GM21619 (cell line): ENCODE data around the gene EAF2.
"Not testable (repeated sequence)": the region's sequence is repeated elsewhere in the genome, so short reads cannot be mapped to it uniquely, and the experiment has no call there.

Experiments
- ATAC-seq: cut with Tn5 transposase; IDR thresholded peaks from one replicate; pipeline ENCODE4 v1.9.1; 2021; ENCODE audit not compliant: unreplicated experiment

Gene EAF2

DNA sequence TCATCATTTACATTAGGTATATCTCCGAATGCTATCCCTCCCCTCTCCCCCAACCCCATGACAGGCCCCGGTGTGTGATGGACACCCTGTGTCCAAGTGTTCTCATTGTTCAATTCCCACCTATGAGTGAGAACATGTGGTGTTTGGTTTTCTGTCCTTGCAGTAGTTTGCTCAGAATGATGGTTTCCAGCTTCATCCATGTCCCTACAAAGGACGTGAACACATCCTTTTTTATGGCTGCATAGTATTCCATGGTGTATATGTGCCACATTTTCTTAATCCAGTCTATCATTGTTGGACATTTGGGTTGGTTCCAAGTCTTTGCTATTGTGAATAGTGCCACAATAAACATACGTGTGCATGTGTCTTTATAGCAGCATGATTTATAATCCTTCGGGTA, 22.8 kb downstream of the EAF2 start:
- ATAC-seq: not testable (repeated sequence)

DNA sequence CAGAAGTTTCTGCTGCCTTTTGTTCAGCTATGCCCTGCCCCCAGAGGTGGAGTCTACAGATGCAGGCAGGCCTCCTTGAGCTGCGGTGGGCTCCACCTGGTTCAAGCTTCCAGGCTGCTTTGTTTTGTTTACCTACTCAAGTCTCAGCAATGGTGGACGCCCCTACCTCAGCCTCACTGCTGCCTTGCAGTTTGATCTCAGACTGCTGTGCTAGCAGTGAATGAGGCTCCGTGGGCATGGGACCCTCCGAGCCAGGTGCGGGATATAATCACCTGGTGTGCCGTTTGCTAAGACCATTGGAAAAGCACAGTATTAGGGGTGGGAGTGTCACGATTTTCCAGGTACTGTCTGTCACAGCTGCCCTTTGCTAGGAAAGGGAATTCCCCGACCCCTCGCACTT, 28.2 kb downstream of the EAF2 start:
- not testable (repeated sequence) for ATAC-seq

DNA sequence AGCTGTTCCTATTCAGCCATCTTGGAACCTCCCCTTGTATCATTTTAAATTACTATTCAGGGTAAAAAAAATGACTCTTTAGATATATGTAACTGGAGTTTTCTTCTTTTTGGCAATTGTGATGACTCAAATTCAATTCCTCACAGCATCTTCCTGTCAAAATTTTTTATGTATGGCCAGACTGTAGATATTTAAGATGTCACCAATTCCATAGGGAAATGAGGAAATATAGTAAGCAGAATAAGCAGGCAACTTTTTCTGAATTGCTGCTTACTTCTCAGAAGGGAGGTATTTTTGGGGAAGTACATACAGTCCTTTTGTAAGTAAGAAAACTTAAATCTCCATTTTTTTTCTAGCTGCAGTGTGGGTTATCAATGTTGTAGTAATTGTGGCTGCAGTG, 28.8 kb downstream of the EAF2 start:
- ATAC-seq: no peak

DNA sequence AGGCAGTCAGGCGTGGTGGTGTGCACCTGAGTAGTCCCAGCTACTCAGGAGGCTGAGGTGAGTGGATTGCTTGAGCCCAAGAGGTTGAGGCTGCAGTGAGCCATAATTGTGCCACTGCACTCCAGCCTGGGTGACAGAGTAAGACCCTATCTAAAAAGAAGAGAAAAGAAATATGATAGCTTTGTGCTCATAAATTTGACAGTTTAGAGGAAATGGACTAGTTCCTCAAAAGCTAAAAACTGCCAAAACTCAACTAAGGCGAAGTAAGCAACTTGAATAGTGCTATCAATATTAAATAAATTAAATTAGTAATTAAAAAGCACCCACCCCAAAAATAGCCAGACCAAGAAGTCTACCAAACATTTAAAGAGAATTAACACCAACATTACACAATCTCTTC, 34.7 kb downstream of the EAF2 start:
- no peak for ATAC-seq

DNA sequence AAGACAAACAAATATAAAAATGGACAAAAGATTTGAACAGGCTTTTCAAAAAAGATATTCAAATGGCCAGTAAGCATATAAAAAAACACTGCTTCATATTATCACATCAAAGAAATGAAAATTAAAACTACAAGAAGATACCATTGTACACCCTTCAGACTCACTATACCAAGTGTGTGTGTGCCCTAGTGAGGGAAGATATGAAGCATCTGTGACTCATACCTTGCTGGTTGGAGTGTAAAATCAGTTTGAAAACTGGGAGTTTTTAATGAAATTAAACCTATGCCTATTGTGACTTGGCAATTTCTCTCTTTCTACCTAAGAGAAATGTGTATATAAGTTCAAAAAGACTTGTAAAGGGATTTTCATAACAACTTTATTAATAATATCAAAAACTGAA, 35.7 kb downstream of the EAF2 start:
- no peak for ATAC-seq

DNA sequence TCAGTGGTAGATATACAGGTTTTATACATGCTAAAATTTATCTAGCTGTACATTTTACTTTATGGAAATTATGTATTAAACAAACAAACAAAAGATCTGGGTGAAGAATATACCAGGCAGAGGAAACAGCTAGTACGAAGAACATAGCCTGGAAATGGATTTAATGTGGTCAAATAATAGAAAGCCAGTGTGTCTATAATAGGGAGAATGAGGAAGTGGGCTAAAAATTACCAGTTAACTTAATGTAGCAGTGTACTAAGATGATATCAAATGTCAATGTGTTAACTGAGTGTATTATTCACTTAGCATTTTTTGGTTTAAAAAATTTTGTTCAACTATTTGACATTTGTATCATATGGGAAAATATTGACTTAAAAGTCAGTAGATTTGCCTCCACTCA, 36.4 kb downstream of the EAF2 start:
- ATAC-seq: no peak

DNA sequence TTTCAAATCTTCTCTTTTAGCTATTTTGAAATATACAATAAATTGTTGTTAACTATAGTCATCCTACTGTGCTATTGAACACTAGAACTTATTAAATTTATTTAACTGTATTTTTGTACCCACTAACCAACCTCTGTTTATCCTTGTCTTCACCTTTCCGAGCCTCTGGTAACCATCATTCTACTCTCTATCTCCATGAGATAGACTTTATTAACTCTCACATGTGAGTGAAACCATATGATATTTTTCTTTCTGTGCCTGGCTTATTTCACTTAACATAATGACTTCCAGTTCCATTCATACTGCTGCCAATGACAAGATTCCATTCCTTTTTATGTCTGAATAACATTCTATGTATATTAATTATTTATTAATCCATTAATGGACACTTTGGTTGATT, 43.4 kb downstream of the EAF2 start:
- no peak for ATAC-seq

DNA sequence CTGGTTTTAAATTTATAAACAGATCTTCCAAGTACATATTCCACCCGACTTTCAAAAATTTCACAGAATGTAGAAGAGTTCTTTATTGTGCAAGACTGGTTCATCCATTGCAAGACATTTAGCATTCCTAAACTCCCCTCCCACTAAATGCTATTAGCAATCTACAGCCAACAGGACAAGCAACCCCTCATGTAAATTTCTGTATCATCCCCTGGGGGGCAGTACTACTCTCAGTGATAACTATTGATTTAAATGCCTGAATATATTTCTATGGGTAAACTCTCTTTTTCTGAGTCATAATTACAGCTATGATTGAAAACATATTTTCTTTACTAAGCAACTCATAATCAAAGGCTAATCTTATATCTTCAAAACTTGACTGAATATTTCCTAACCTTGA, 48.5 kb downstream of the EAF2 start:
- no peak for ATAC-seq

DNA sequence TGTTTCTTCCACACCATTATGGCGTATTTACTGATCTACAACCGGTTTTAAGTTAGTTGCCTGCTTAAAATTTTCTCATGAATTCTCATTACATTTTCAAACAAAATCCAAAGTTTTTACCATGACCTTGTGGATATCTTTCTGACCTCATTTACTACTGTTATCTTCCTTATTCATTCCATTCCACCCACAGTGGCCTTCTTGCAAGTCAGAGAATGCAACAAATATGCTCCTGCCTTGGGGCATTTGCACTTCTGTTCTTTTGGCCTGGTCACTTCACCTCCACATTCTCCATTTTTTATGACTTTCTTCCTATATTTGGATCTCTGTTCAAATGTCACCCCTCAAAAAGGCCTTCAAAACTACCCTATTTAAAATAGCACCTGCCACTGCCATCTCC, 50.4 kb downstream of the EAF2 start:
- ATAC-seq: no peak

DNA sequence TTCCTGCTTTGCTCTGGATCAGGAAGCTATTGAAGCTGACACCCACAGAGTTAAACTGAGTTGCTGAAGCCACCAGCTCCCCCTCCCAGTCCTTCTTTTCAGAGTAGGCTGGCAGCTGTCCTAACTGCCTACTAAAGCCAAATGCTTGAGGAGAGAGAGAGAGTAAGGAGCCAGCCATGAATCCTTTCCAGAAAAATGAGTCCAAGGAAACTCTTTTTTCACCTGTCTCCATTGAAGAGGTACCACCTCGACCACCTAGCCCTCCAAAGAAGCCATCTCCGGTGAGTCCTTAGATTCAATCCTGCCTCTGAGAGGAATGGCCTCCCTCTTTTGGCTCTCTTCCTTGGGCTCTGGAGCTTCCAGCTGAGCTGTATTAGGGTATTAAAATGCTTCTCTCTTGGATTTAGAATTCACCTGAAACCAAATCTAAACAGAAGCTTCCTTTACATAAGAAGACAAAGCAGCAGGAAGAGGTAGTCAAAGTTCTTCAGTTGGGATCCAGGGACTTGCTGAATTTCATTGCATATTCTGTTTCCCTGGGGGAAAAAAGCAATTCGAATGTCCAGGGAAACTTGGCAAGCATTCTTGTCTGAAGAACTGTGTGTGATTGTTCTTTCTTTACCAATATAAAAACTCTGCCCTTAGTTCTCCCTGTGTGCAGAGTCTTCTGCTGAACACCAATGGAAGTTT, 59.4 kb downstream of the EAF2 start, which contains the start of gene SLC15A2:
Gene SLC15A2, plus strand, starts transcription at position 101 of the 690 bp plus-strand sequence. Its CDS starts 76 bp downstream, at position 177.
- ATAC-seq: no peak

DNA sequence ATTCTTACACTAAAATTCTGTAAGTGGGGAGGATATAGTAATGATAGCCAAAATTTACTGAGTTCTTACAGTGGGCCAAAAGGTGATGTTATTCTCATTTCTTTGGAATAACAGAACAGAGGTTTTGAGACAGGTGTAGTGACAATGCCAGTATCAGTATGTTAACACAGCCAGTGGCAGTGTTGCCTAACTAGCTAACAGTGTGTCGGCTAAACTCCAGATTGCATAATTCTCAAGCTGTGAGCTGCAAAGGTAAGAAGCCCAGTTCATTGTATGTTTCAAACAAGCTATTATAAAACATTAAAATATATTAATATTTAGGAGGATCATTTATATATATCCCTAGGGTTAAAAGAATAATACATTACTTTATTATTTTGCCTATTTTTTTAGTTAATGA, 60.1 kb downstream of the EAF2 start:
- no peak for ATAC-seq

DNA sequence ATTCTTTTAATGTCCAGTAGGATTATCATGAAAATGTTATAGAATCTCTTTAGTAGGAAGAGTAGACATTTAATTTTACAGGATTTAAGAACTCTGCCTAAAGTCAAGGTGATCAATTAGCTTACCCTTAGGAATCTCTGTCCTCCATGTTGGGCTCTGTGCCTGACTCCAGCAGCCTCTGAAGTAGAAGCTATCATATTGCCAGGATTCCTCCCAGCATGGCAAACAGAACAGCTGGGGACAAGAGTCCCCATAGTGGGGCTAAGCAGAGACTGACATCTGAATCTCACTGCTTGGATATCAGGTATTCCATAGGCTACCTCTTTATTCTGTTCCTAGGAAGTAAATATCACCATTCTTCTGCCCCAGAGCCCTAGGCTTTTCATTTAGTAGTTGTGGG, 60.7 kb downstream of the EAF2 start:
- ATAC-seq: no peak

DNA sequence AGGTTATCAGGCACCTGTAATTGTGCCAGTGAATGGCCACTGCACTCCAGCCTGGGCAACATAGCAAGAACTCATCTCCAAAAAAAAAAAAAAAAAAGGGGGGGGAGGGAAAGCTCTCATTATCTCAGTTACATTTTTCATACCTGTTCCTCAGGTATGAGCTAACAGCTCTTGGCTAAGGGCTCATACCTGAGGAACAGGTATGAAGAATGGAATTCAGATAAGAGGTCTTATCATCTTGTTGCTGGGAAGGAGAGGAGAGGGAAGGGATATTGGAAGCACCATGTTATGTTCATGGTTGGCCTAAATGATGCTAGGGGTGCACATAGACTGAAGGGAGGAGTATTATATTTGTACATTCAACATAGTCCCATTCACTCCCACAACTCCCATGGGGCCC, 61.8 kb downstream of the EAF2 start:
- ATAC-seq: no peak

DNA sequence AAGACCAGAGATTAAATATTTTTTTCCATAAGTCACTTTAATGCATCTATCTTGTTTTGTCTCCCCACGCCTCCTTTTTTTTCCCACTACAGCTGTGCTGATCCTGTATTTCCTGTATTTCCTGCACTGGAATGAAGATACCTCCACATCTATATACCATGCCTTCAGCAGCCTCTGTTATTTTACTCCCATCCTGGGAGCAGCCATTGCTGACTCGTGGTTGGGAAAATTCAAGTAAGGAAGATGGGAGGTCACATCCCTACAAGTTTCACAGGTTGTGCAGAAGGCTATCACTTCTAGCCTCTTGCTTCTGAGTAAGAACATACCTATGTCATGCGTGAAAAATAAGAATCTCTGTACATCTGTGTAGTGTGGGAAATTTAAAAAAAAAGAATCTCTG, 62.3 kb downstream of the EAF2 start:
- no peak for ATAC-seq

DNA sequence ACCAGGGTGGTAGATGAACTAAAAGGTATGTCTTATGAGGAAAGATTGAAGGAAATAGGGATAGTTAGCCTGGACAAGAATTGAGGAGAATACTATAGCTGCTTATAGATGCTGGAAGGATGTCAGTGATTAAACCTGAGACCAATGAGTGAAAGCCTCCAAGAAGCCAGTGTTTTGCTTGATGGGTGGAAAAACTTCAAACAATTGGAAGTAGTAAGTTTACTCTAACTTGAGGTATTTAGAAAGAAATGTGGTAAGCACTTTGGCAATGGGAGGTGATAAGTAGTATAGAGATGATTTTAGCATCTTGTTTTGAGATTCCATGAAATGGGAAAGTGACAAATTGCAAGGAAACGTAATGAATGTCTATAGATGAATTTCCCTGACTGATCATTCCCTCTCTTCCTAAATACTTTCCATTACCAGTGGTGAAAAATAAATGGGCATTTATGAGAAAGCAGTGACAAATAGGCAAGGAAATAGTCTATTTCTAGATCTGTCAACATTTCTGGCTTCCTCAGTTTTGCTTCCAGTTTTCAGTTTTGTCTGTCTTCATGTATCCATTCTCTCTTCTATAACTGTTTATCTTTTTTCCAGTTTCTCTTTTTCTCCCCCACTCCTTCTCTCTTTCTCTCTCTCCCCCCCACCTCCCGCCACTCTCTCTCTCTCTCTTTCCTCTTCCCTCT, 78.4 kb downstream of the EAF2 start:
- ATAC-seq: no peak

DNA sequence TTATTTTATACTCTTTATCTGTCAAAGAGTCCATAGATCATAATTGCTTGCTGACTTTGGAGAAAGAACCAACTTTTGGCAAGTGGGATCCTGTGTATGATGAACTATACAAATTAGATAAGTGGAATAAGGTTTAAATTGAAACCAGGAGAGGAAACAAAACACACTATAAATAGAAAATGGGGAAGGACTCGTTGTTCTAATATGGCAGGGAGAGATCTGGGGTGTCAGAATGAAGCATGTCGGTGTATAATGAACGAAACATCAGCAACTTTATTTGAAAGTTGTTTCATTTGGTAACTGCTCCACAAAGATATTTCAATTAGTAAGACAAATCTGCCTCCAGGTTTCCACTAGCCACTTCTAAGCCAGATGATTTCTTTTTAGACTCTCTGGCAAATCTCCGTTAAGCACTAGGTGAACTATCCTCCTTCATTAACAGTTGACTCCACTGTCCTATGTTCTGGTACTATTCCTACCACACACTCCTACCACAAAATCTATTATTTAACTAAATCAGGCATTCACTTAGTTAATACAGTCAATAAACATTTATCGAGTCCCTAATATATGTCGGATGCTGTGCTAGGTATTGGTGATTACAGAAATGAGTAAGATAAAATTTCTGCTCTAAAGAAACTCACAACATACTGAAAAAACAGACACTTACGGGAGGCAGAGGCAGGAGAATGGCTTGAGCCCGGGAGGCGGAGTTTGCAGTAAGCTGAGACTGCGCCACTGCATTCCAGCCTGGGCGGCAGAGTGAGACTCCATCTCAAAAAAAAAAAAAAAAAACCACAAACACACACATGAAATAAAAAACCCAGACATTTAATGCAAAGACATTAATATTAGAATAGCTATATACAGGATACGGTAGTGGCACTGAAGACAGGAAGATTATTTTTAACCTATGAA, 79.3 kb downstream of the EAF2 start:
- no peak for ATAC-seq

DNA sequence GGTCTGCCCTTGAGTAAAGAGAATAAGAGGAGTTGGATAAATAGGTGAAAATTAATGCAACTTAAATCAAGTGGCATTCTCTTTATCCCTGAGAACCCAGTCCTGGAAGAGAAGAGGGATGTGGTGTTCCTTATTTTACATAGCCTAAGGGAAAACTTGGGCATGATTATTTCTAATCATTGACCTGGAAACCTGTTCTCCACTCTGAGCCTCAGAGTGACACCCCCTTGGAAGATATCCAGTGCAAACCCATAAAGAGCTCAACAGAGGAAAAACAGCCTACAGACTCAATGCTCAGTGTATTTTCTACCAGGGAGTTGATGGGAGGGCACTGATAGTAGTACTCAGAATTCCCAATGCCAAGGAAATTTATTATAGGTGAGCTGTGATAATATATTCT, 81.2 kb downstream of the EAF2 start:
- ATAC-seq: no peak

DNA sequence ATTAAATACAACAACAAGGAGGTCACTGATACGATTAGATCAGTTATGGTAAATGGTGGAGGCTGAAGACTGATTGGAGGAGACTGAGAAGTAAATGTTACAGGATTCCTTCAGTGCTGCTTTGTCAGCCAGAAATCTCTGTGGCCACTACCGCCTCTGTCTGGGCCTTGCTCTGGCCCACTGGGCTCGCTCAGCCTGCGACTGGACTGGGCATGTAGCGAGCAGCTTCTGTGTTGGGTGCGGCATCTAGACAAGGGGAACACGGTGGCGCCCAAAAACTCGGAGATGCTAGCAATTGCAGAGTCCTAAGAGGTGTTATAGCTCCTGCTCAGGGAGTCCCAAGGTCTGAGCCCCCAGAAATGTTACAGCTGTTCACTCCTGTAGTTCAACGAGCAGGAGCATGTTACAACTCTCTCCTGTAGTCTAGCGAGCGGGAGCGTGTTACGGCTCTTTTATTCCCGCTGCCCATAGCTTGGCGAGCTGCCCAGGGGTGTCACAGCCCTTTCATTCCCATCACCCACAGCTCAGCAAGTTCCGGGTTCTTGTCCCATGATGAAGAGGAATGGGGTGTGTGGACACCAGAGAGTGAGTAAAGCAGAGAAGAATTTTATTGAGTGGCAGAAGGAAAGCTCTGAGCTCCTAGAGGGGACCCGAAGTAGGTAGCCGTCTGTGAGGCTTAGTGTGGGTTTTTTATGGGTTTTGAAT, 83.9 kb downstream of the EAF2 start:
- no peak for ATAC-seq

DNA sequence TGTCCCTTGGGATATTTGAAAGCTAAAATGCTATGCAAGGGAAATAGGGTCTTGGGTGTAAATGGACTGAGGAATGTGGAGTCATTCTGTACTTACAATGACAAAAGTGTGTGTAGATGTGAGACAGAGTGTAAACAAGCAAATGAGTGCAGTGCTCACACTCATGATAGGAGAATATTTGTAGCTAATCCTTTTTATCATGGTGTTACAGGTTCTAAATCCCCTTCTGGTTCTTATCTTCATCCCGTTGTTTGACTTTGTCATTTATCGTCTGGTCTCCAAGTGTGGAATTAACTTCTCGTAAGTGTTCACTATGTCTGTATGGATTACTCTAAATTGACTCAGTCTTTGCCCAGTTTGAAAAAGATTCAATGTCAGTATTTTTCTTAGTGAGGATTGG, 89.7 kb downstream of the EAF2 start:
- no peak for ATAC-seq

DNA sequence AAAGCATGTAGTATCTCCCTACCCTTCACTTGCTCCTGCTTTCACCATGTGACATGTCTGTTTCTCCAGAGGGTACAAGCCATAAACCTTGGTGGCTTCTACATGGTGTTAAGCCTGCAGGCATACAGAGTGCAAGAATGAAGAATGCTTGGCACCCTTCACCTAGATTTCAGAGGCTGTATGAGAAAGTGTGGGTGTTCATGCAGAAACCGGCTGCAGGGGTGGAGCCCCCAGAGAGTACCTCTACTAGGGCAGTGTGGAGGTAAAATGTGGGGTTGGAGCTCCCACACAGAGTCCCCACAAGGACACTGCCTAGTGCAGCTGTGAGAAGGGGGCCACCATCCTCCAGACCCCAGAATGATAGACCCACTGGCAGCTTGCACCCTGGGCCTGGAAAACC, 91.4 kb downstream of the EAF2 start:
- ATAC-seq: no peak
